ENCODE measurements around the gene IRF4.

Gene IRF4

GRCh38 chr6:408599-409102 lies 17.1 kb downstream of the IRF4 start:
- Histone ChIP-seq H3K9me3 (ENCODE audit: insufficient read depth, low read depth, low read length) (no peaks in the 10 kb centered on the region), H3K27me3 (ENCODE audit: insufficient read depth, low read length, poor library complexity, severe bottlenecking) (no peaks in the 10 kb centered on the region), H4K20me1 (ENCODE audit: insufficient read depth, low read length, poor library complexity, severe bottlenecking) (no peaks in the 10 kb centered on the region), H3K4me3 (ENCODE audit: low read length, poor library complexity, severe bottlenecking) (no peak overlapping the region), H3K36me3 (ENCODE audit: insufficient read depth, low read length) (no peaks in the 10 kb centered on the region), H3K79me2 (ENCODE audit: insufficient read depth, low read length) (no peaks in the 10 kb centered on the region), H3K4me2 (ENCODE audit: low read depth, low read length, poor library complexity, severe bottlenecking) (no peak overlapping the region), H3K9me2 (replicated peaks; ENCODE audit: low read depth, low read length) (no peaks in the 10 kb centered on the region), H3K9ac (ENCODE audit: low read depth, low read length, poor library complexity, severe bottlenecking) (no peak overlapping the region), H3F3A (ENCODE audit: low read depth) (no peaks in the 10 kb centered on the region), H3K4me1 (ENCODE audit: insufficient read depth, low read length, poor library complexity, severe bottlenecking) (peaks cover 26% of the 10 kb centered on the region), H2AFZ (ENCODE audit: low read length) (no peak overlapping the region)
- TF ChIP-seq CTCF (conservative IDR thresholded peaks at IDR 0.05; ENCODE audit: low read length) (peak; percentile 64), EZH2phosphoT487 (IDR thresholded peaks at IDR 0.05; ENCODE audit: borderline replicate concordance) (no peak)

GRCh38 chr6:409370-409972 lies 17.9 kb downstream of the IRF4 start:
- H3K9me2 ChIP-seq (replicated peaks; ENCODE audit: low read depth, low read length) = no peaks in the 10 kb centered on the region
- no peaks in the 10 kb centered on the region for H3K27me3 ChIP-seq (ENCODE audit: insufficient read depth, low read length, poor library complexity, severe bottlenecking)
- no peaks in the 10 kb centered on the region for H3K79me2 ChIP-seq (ENCODE audit: insufficient read depth, low read length)
- no peaks in the 10 kb centered on the region for H4K20me1 ChIP-seq (ENCODE audit: insufficient read depth, low read length, poor library complexity, severe bottlenecking)
- no peak overlapping the region for H3K9ac ChIP-seq (ENCODE audit: low read depth, low read length, poor library complexity, severe bottlenecking)
- TF ChIP-seq CTCF (conservative IDR thresholded peaks at IDR 0.05; ENCODE audit: low read length) (no peak), EZH2phosphoT487 (IDR thresholded peaks at IDR 0.05; ENCODE audit: borderline replicate concordance) (no peak)
- no peaks in the 10 kb centered on the region for H3K9me3 ChIP-seq (ENCODE audit: insufficient read depth, low read depth, low read length)
- H3K4me3 ChIP-seq (ENCODE audit: low read length, poor library complexity, severe bottlenecking) = no peak overlapping the region
- H3K4me2 ChIP-seq (ENCODE audit: low read depth, low read length, poor library complexity, severe bottlenecking) = no peak overlapping the region
- H3K36me3 ChIP-seq (ENCODE audit: insufficient read depth, low read length) = no peaks in the 10 kb centered on the region
- H3F3A ChIP-seq (ENCODE audit: low read depth) = no peaks in the 10 kb centered on the region
- no peak overlapping the region for H2AFZ ChIP-seq (ENCODE audit: low read length)
- H3K4me1 ChIP-seq (ENCODE audit: insufficient read depth, low read length, poor library complexity, severe bottlenecking) = peaks cover 19% of the 10 kb centered on the region

- Histone ChIP-seq H4K20me1 (ENCODE audit: insufficient read depth, low read length, poor library complexity, severe bottlenecking) (no peaks in the 10 kb centered on the region), H2AFZ (ENCODE audit: low read length) (no peak overlapping the region), H3K79me2 (ENCODE audit: insufficient read depth, low read length) (no peaks in the 10 kb centered on the region), H3K9ac (ENCODE audit: low read depth, low read length, poor library complexity, severe bottlenecking) (no peak overlapping the region), H3K27me3 (ENCODE audit: insufficient read depth, low read length, poor library complexity, severe bottlenecking) (no peaks in the 10 kb centered on the region), H3K4me3 (ENCODE audit: low read length, poor library complexity, severe bottlenecking) (no peak overlapping the region), H3K36me3 (ENCODE audit: insufficient read depth, low read length) (no peaks in the 10 kb centered on the region), H3K9me2 (replicated peaks; ENCODE audit: low read depth, low read length) (no peaks in the 10 kb centered on the region), H3F3A (ENCODE audit: low read depth) (no peaks in the 10 kb centered on the region), H3K4me1 (ENCODE audit: insufficient read depth, low read length, poor library complexity, severe bottlenecking) (peaks cover 10% of the 10 kb centered on the region), H3K4me2 (ENCODE audit: low read depth, low read length, poor library complexity, severe bottlenecking) (no peak overlapping the region), H3K9me3 (ENCODE audit: insufficient read depth, low read depth, low read length) (0 out of 2 replicates have a peak, but pooled peaks cover 4% of the 10 kb centered on the region)
- TF ChIP-seq CTCF (conservative IDR thresholded peaks at IDR 0.05; ENCODE audit: low read length) (no peak), EZH2phosphoT487 (IDR thresholded peaks at IDR 0.05; ENCODE audit: borderline replicate concordance) (no peak)
These were observed 19.2 kb downstream of the IRF4 start for GRCh38 chr6:410555-411395.

All from Loucy (cell line).